ENCODE data around the gene IGFBP2. TPM values are rescaled to one million over a fixed set of nuclear protein-coding genes. Genes with fewer than 3 reads are reported as not detected.

IGFBP2 gene
- total RNA-seq, 1 experiment from 2014 or later: 363 TPM

DNA sequence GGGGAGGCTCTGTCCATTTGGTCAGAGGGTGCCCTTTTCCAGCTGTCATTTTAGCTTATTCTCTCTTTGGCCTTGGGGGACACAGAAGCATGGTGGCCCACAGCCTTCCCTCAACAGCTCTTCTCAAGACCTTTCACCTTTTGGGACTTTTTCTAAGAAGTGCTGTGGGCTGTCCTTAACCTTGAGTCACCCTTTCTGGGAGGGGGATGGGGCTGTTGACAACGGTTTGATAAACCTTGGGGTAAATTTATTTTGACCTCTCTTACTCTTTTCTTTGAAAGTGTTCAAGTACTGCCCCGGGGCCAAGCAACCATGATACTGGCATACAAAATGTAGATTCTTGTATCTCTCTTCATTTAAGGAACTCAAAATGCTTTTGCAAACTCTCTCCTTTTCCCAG lies 48.5 kb downstream of the IGFBP2 start:
- Mint-ChIP-seq H3K4me1 (peaks cover 17 to 23% of the 10 kb centered on the region in 2 experiments), H3K9me3 (no peaks in the 10 kb centered on the region), H3K4me3 (no peak overlapping the region), H3K27me3 (ENCODE audit: low read depth) (peaks cover 13% of the 10 kb centered on the region), H3K36me3 (ENCODE audit: insufficient read depth in 1 of 3, low read depth in 3 of 3) (no peaks in the 10 kb centered on the region), H3K27ac (no peak overlapping the region)
- Histone ChIP-seq H2BK120ac (ENCODE audit: low read depth, low read length, poor library complexity, severe bottlenecking) (no peak overlapping the region), H3K23ac (ENCODE audit: insufficient read length, low read depth, low read length) (no peak overlapping the region), H3K4me1 (ENCODE audit: insufficient read depth, low read length) (peaks cover 5% of the 10 kb centered on the region; the same call in 1 of the 2 replicates), H3K79me2 (ENCODE audit: insufficient read depth, low read length) (no peaks in the 10 kb centered on the region), H2AK5ac (ENCODE audit: insufficient read length, low read length) (no peak overlapping the region), H3T11ph (ENCODE audit: low read length) (no peak overlapping the region), H3K4ac (ENCODE audit: low read depth, low read length) (no peak overlapping the region), H4K5ac (ENCODE audit: insufficient read length, low read depth, low read length) (no peak overlapping the region), H4K8ac (replicated peaks; ENCODE audit: insufficient read length, low read depth, low read length) (no peak overlapping the region), H3K9ac (ENCODE audit: extremely low read depth, insufficient read length, low read length) (no peak overlapping the region), H4K20me1 (ENCODE audit: control insufficient read depth, insufficient read depth, insufficient read length) (no peaks in the 10 kb centered on the region), H4K91ac (ENCODE audit: insufficient read length, low read depth, low read length) (no peak overlapping the region), H3K4me2 (ENCODE audit: insufficient read depth, insufficient read length, low read length) (no peak overlapping the region), H3K23me2 (ENCODE audit: insufficient read length, low read depth, low read length, poor library complexity, severe bottlenecking) (no peaks in the 10 kb centered on the region), H3K27me3 (ENCODE audit: insufficient read depth, low read length) (no peaks in the 10 kb centered on the region), H3K27ac (ENCODE audit: insufficient read length, low read depth, low read length) (no peak overlapping the region), H2BK5ac (ENCODE audit: insufficient read length, low read length) (no peak overlapping the region), H3K14ac (ENCODE audit: insufficient read depth, low read length) (no peak overlapping the region), H3K56ac (ENCODE audit: insufficient read length, low read depth, low read length) (no peak overlapping the region), H3K9me3 (ENCODE audit: control insufficient read depth, low read depth, low read length) (no peaks in the 10 kb centered on the region), H2BK15ac (ENCODE audit: low read depth, low read length) (no peak overlapping the region), H3K18ac (ENCODE audit: insufficient read length, low read depth, low read length) (no peak overlapping the region), H2BK20ac (ENCODE audit: low read depth, low read length, poor library complexity, severe bottlenecking) (no peak overlapping the region), H2AFZ (ENCODE audit: low read length) (no peak overlapping the region), H3K79me1 (ENCODE audit: insufficient read depth, low read depth, low read length, poor library complexity, severe bottlenecking) (no peaks in the 10 kb centered on the region), H2BK12ac (ENCODE audit: insufficient read length, low read depth, low read length) (no peak overlapping the region)
- no CpG with 5 or more reads among the region's 2 CpGs for WGBS (ENCODE audit: extremely low coverage, insufficient read length, low lambda C conversion rate)
- TF ChIP-seq, protein P1, sequence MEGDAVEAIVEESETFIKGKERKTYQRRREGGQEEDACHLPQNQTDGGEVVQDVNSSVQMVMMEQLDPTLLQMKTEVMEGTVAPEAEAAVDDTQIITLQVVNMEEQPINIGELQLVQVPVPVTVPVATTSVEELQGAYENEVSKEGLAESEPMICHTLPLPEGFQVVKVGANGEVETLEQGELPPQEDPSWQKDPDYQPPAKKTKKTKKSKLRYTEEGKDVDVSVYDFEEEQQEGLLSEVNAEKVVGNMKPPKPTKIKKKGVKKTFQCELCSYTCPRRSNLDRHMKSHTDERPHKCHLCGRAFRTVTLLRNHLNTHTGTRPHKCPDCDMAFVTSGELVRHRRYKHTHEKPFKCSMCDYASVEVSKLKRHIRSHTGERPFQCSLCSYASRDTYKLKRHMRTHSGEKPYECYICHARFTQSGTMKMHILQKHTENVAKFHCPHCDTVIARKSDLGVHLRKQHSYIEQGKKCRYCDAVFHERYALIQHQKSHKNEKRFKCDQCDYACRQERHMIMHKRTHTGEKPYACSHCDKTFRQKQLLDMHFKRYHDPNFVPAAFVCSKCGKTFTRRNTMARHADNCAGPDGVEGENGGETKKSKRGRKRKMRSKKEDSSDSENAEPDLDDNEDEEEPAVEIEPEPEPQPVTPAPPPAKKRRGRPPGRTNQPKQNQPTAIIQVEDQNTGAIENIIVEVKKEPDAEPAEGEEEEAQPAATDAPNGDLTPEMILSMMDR (conservative IDR thresholded peaks at IDR 0.05): no peak
- DNase-seq: no peak
